IMR-90 (cell line): ENCODE measurements around the gene FAM177A1. TPM values are rescaled to one million over a fixed set of nuclear protein-coding genes. Genes with fewer than 3 reads are reported as not detected.

Experiments used
- ATAC-seq: fragments of 200-7000 bp; cut with Tn5 transposase; 2 replicates; pipeline ENCODE4 v1.9.1; 2020; ENCODE audit warnings: low read depth, mild to moderate bottlenecking, moderate library complexity
- BruUV-seq: library from RNA; stranded (reverse); fragments of 400-500 nt; replicated peaks from 2 replicates; lab custom pipeline; 2021; lab: Mats Ljungman, UMichigan
- CTCF ChIA-PET: fragments of 300-600 bp; formaldehyde crosslinking; extraction: SDS; loops from one replicate; lab custom pipeline; 2021; ENCODE audit warnings: antibody characterized with exemption; lab: Yijun Ruan, JAX
- POLR2A ChIA-PET: fragments of 300-600 bp; sonication (Branson Sonifier 250); formaldehyde crosslinking; loops from one replicate; lab custom pipeline; 2022; ENCODE audit warnings: antibody characterized with exemption; ENCODE audit not compliant: unreplicated experiment; lab: Charles Lee
- DNase-seq: peaks from one replicate; pipeline ENCODE4 v3.0.0; 2013
- H2AFZ ChIP-seq: replicated peaks from 2 replicates; pipeline ENCODE3; 2013; ENCODE audit warnings: low read length, mild to moderate bottlenecking; ENCODE audit not compliant: poor library complexity
- H2AK5ac ChIP-seq: 2 replicates; pipeline ENCODE4 v1.6.1; 2013; ENCODE audit warnings: low read depth, low read length, inconsistent platforms
- H2AK9ac ChIP-seq: replicated peaks from 2 replicates; pipeline ENCODE3; 2013; ENCODE audit warnings: mild to moderate bottlenecking, low read depth, low read length, moderate library complexity; ENCODE audit not compliant: poor library complexity
- H2BK120ac ChIP-seq: 2 replicates; pipeline ENCODE4 v1.6.1; 2013; ENCODE audit warnings: low read depth, low read length, inconsistent platforms
- H2BK15ac ChIP-seq: 3 replicates; pipeline ENCODE4 v1.6.1; 2013; ENCODE audit warnings: low read depth, low read length, inconsistent platforms
- H2BK20ac ChIP-seq: 2 replicates; pipeline ENCODE4 v1.6.1; 2013; ENCODE audit warnings: low read depth, mild to moderate bottlenecking, inconsistent platforms, low read length, moderate library complexity
- H2BK5ac ChIP-seq: 2 replicates; pipeline ENCODE4 v1.6.1; 2013; ENCODE audit warnings: mild to moderate bottlenecking, low read depth, low read length, inconsistent platforms; ENCODE audit not compliant: poor library complexity, severe bottlenecking
- H3K14ac ChIP-seq: replicated peaks from 2 replicates; pipeline ENCODE4 v1.6.1; 2013; ENCODE audit warnings: low read depth, low read length, inconsistent platforms
- H3K18ac ChIP-seq: 2 replicates; pipeline ENCODE4 v1.6.1; 2013; ENCODE audit warnings: low read depth, low read length, control low read depth
- H3K23ac ChIP-seq: 2 replicates; pipeline ENCODE4 v1.6.1; 2013; ENCODE audit warnings: low read depth, low read length, inconsistent platforms
- H3K27ac ChIP-seq: 2 replicates; pipeline ENCODE4 v1.5.1; 2013; ENCODE audit warnings: mild to moderate bottlenecking, control low read depth, low read length; ENCODE audit not compliant: insufficient read depth
- H3K27me3 ChIP-seq: 2 replicates; pipeline ENCODE4 v1.6.1; 2013; ENCODE audit warnings: low read length; ENCODE audit not compliant: control insufficient read depth, insufficient read depth
- H3K36me3 ChIP-seq: 2 replicates; pipeline ENCODE4 v1.6.1; 2013; ENCODE audit warnings: low read length, mixed read lengths; ENCODE audit not compliant: control insufficient read depth, insufficient read depth
- H3K4ac ChIP-seq: 2 replicates; pipeline ENCODE4 v1.6.1; 2013; ENCODE audit warnings: low read depth, low read length, inconsistent platforms
- H3K4me1 ChIP-seq: 2 replicates; pipeline ENCODE4 v1.6.1; 2013; ENCODE audit warnings: low read length, mixed read lengths; ENCODE audit not compliant: control insufficient read depth, insufficient read depth
- H3K4me2 ChIP-seq: 2 replicates; pipeline ENCODE4 v1.6.1; 2013; ENCODE audit warnings: low read depth, mild to moderate bottlenecking, control low read depth, low read length, moderate library complexity
- H3K4me3 ChIP-seq: 2 replicates; pipeline ENCODE4 v1.5.1; 2013; ENCODE audit warnings: low read depth, mild to moderate bottlenecking, control low read depth, low read length, moderate library complexity; ENCODE audit not compliant: insufficient read depth
- H3K56ac ChIP-seq: 2 replicates; pipeline ENCODE4 v1.6.1; 2013; ENCODE audit warnings: low read length, inconsistent platforms; ENCODE audit not compliant: insufficient read depth; ENCODE audit errors: extremely low read depth
- H3K79me1 ChIP-seq, 2 experiments: 2 replicates each; pipeline ENCODE4 v1.6.1; 2013; ENCODE audit warnings: low read length in 2 of 2, inconsistent platforms in 1 of 2, low read depth in 1 of 2
- H3K9ac ChIP-seq: 2 replicates; pipeline ENCODE4 v1.6.1; 2013; ENCODE audit warnings: low read depth, low read length, control low read depth
- H3K9me1 ChIP-seq: 2 replicates; pipeline ENCODE4 v1.6.1; 2013; ENCODE audit warnings: low read length, inconsistent platforms; ENCODE audit not compliant: insufficient read depth
- H3K9me3 ChIP-seq: 2 replicates; pipeline ENCODE4 v1.6.1; 2013; ENCODE audit warnings: low read length; ENCODE audit not compliant: control insufficient read depth, insufficient read depth
- H4K20me1 ChIP-seq: 2 replicates; pipeline ENCODE4 v1.6.1; 2013; ENCODE audit warnings: low read length, inconsistent platforms; ENCODE audit not compliant: insufficient read depth
- H4K5ac ChIP-seq: 2 replicates; pipeline ENCODE4 v1.6.1; 2013; ENCODE audit warnings: mild to moderate bottlenecking, low read depth, low read length, control low read depth
- H4K8ac ChIP-seq, 2 experiments: 2 replicates each; pipeline ENCODE4 v1.6.1; 2013; ENCODE audit warnings: low read depth in 2 of 2, low read length in 2 of 2, control low read depth in 1 of 2, inconsistent platforms in 1 of 2
- H4K91ac ChIP-seq: 2 replicates; pipeline ENCODE4 v1.6.1; 2013; ENCODE audit warnings: low read depth, low read length, inconsistent platforms; ENCODE audit not compliant: insufficient read depth
- CEBPB ChIP-seq: IDR thresholded peaks from 2 replicates; pipeline ENCODE4 v1.6.1; 2012; ENCODE audit warnings: low read depth, low read length, improper control_type of control experiment
- CHD1 ChIP-seq: IDR thresholded peaks from 2 replicates; pipeline ENCODE4 v1.6.1; 2012; ENCODE audit warnings: low read depth, low read length, improper control_type of control experiment
- CTCF ChIP-seq: conservative IDR thresholded peaks from 2 replicates; pipeline ENCODE4 v1.5.1; 2012; ENCODE audit warnings: mild to moderate bottlenecking, low read depth, low read length, improper control_type of control experiment
- FOS ChIP-seq: fragments of 150-350 bp; IDR thresholded peaks from 2 replicates; pipeline ENCODE4 v1.6.1; 2016; ENCODE audit warnings: low read depth, low read length
- MXI1 ChIP-seq: IDR thresholded peaks from 2 replicates; pipeline ENCODE4 v1.6.1; 2012; ENCODE audit warnings: low read depth, mild to moderate bottlenecking, low read length, moderate library complexity, borderline replicate concordance
- NFE2L2 ChIP-seq: fragments of 150-350 bp; IDR thresholded peaks from 2 replicates; pipeline ENCODE4 v1.6.1; 2016; ENCODE audit warnings: low read depth, mild to moderate bottlenecking, low read length
- RAD21 ChIP-seq: IDR thresholded peaks from 2 replicates; pipeline ENCODE4 v1.6.1; 2012; ENCODE audit warnings: low read length, improper control_type of control experiment
- RCOR1 ChIP-seq: IDR thresholded peaks from 2 replicates; pipeline ENCODE4 v1.6.1; 2012; ENCODE audit warnings: mild to moderate bottlenecking, low read length, improper control_type of control experiment; ENCODE audit not compliant: insufficient replicate concordance
- RFX5 ChIP-seq: IDR thresholded peaks from 2 replicates; pipeline ENCODE4 v1.8.0; 2012; ENCODE audit warnings: low read depth, mild to moderate bottlenecking, low read length, moderate library complexity
- SMC3 ChIP-seq: fragments of 150-350 bp; IDR thresholded peaks from 2 replicates; pipeline ENCODE4 v1.6.1; 2016; ENCODE audit warnings: low read depth, mild to moderate bottlenecking, antibody characterized with exemption, low read length, moderate library complexity
- WGBS, 2 experiments: methylation state at CpG; one replicate each; pipeline versions ENCODE4 v1.1.5 to v1.1.7; 2013; ENCODE audit warnings: missing lambda C conversion rate in 2 of 2; ENCODE audit not compliant: insufficient read length in 1 of 2; ENCODE audit errors: extremely low coverage in 2 of 2; 5-methylcytosine and 5-hydroxymethylcytosine counted together
- dilution Hi-C: fragments of 300-500 bp; cut with HindIII; formaldehyde crosslinking; loops from one replicate; pipeline ENCODE4 v1.14.3; 2018; ENCODE audit warnings: low sequenced_read_pairs; ENCODE audit not compliant: unreplicated experiment
- in situ Hi-C: fragments of 300-500 bp; cut with MboI; formaldehyde crosslinking; loops from 3 replicates; pipeline ENCODE4 v1.14.3; 2019; ENCODE audit warnings: low sequenced_read_pairs, inconsistent platforms, mixed read lengths
- intact Hi-C: fragments of 100-400 bp; cut with micrococcal nuclease; formaldehyde crosslinking; loops from 2 replicates; pipeline ENCODE4 v1.10.0; 2022
- polyA plus RNA-seq, 3 experiments: library from polyadenylated mRNA; depleted of rRNA; stranded (reverse); fragments of >200 nt; gene quantifications; 2 replicates each; pipeline ENCODE4 v1.2.3, GENCODE V29; 2012; ENCODE audit warnings: low replicate concordance in 1 of 3
- total RNA-seq: library from RNA; depleted of rRNA; stranded (reverse); fragments of >200 nt; gene quantifications from 2 replicates; pipeline ENCODE4 v1.2.3, GENCODE V29; 2012
- TF ChIP-seq, protein P1 (sequence below): fragments of 150-350 bp; IDR thresholded peaks from 2 replicates; pipeline ENCODE4 v1.6.1; 2016; ENCODE audit warnings: low read depth, mild to moderate bottlenecking, low read length, moderate library complexity, borderline replicate concordance

The FAM177A1 gene
- total and polyA plus RNA-seq, 2 of the 4 experiments (the other 2 are of a cell fraction) = 18.5 to 33.4 TPM

GRCh38 chr14:34997762-34998161 lies 48.3 kb upstream of the FAM177A1 start:
- no peaks in the 10 kb centered on the region for H3K27me3 ChIP-seq
- H4K8ac ChIP-seq = no peak overlapping the region
- H3K56ac ChIP-seq = no peak overlapping the region
- no peak overlapping the region for H3K14ac ChIP-seq
- TF ChIP-seq RFX5 (no peak), RAD21 (no peak), SMC3 (no peak), CEBPB (no peak), NFE2L2 (no peak), FOS (no peak), MXI1 (no peak), CTCF (no peak), RCOR1 (no peak), CHD1 (no peak)
- TF ChIP-seq, protein P1, sequence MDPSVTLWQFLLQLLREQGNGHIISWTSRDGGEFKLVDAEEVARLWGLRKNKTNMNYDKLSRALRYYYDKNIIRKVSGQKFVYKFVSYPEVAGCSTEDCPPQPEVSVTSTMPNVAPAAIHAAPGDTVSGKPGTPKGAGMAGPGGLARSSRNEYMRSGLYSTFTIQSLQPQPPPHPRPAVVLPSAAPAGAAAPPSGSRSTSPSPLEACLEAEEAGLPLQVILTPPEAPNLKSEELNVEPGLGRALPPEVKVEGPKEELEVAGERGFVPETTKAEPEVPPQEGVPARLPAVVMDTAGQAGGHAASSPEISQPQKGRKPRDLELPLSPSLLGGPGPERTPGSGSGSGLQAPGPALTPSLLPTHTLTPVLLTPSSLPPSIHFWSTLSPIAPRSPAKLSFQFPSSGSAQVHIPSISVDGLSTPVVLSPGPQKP = no peak
- H3K4me3 ChIP-seq = no peak overlapping the region
- ATAC-seq (peak; percentile 57; the same call in 1 of the 2 replicates), DNase-seq (no peak)
- H2AK5ac ChIP-seq = no peak overlapping the region
- no peak overlapping the region for H4K5ac ChIP-seq
- dilution Hi-C loops (no loop called here), in situ Hi-C loops (no loop called here), intact Hi-C loops (no loop called here)
- 20% methylated on average over 1 of the region's 3 CpGs; no CpG with 5 or more reads in 1 of the 2 experiments for WGBS, 2 experiments
- no peaks in the 10 kb centered on the region for H3K9me3 ChIP-seq
- no TSS peak for BruUV-seq
- no peak overlapping the region for H2BK120ac ChIP-seq
- H2BK15ac ChIP-seq = no peak overlapping the region
- H3K4me1 ChIP-seq = 0 out of 2 replicates have a peak, but pooled peaks cover 2% of the 10 kb centered on the region
- ChIA-PET CTCF (interaction anchor here (0.6 kb wide), 1 partner anchor 8 kb away, joined by 3 read pairs; no protein-coding TSS in a partner anchor), POLR2A (no interaction called here)
- no peak overlapping the region for H3K9ac ChIP-seq
- peaks cover 15% of the 10 kb centered on the region for H4K20me1 ChIP-seq
- H3K9me1 ChIP-seq = no peaks in the 10 kb centered on the region
- H2AFZ ChIP-seq = no peak overlapping the region
- peaks cover 9% of the 10 kb centered on the region for H3K36me3 ChIP-seq
- H3K4me2 ChIP-seq = no peak overlapping the region
- H2AK9ac ChIP-seq = no peak overlapping the region
- no peak overlapping the region for H3K23ac ChIP-seq
- no peak overlapping the region for H3K18ac ChIP-seq
- H4K91ac ChIP-seq = no peak overlapping the region
- no peak overlapping the region; the same call in 1 of the 2 replicates for H3K27ac ChIP-seq
- no peak overlapping the region for H2BK5ac ChIP-seq
- no peak overlapping the region for H3K4ac ChIP-seq
- peaks cover 8 to 39% of the 10 kb centered on the region in 2 experiments for H3K79me1 ChIP-seq
- H2BK20ac ChIP-seq = no peak overlapping the region
